ENCODE data around the gene NCOA3.

NCOA3 gene

DNA sequence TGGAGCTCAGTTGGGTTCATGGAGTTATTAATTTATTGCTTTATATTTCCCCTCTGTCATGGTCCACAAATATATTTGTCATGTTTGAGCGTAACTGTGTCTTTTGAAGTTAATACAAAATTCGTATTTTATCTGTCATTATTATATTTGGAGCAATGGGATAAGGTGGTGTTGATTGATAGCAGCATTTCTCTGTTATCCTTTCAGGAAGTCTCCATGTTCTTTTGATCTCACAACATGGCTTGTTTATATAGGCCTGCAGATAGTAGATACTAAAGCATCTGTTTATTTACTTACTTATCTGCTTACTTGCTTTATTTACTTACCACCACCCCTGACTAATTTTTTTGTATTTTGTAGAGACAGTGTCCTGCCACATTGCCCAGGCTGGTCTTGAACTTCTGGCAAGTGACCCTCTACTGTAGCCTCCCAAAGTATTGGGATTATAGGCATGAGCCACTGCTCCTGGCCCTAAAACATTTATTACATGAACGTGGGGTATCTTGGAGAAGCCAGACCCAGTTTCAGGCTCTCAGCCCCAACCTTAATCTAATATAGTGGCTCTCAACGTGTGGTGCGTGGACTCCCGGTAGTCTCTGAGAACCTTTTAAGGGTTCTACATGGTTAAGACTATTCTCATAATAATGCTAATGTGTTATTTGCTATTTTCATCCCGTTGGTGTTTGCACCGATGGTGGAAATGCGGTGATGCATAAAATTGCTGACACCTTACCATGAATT, 104.2 kb downstream of the NCOA3 start:
- no peak for DNase-seq

GRCh38 chr20:47606414-47606982, 104.8 kb downstream of the NCOA3 start:
- DNase-seq: no peak

DNA sequence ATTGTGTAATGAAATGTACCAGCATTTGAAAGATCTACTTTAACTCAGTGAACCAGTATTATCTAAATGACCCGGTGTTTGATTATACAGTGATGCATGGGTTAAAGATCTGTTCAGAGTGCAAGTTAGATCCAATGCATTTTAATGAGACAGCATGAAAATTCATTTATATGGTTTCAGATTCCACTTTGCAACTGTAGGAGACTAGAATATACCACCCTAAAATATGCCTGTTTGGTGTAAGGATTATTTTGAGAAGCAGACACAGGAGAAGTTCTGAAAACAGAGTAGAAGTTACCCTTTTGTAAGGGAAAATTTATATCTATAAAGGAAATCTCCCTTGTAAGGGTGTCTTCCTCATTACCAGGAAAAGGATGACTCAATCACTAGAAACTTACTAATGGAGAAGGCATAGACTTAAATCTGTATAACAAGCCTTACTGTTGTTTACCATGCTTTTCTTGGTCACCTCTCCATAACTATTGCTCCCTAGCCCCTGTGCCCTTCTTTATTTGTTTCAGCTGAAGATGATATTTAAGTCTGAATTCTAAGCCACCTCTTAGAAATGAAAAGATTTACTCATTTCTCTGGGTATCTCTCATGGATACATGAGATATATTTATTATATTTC, 105.4 kb downstream of the NCOA3 start:
- no peak for DNase-seq

DNA sequence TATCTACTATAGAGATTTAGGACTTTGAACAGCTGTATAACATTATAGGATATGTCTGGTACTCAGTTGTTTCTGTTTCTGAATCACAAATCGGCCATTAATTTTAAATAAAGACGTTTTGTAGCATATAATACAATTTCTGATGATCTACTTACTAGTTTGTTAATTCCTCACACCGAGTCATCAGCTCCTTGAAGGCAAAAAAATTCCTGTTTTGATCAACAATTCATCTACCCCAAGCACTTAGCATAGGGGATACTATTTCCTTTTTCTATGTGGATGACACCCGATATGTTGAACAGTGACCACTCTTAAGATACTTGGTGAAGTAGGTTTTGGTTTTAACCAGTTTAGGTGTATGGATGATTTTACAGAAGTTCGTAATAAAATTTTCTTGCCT, 107.3 kb downstream of the NCOA3 start:
- DNase-seq: no peak

- peak; percentile 9 to 42 (median 14) for DNase-seq
Measured at GRCh38 chr20:47610247-47610944, 108.7 kb downstream of the NCOA3 start.

DNA sequence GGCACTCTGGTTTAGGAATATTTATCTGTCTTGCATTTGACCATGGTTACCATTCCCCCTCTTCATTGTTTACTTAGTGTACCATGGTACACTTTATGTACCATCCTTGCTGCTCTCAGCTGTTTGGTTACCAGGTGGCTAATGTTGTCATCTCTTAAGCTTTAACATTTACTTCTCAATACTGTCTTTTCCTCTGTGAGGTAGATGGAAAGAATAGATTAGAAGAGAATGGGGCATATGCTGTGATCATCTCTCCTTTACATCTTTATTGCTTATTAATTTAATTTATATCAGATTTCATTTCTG, 109.2 kb downstream of the NCOA3 start:
- no peak for DNase-seq

- DNase-seq: no peak
Measured at GRCh38 chr20:47611785-47612184, 110.1 kb downstream of the NCOA3 start.

- DNase-seq: no peak
Measured at GRCh38 chr20:47612670-47613069, 111.0 kb downstream of the NCOA3 start.

DNA sequence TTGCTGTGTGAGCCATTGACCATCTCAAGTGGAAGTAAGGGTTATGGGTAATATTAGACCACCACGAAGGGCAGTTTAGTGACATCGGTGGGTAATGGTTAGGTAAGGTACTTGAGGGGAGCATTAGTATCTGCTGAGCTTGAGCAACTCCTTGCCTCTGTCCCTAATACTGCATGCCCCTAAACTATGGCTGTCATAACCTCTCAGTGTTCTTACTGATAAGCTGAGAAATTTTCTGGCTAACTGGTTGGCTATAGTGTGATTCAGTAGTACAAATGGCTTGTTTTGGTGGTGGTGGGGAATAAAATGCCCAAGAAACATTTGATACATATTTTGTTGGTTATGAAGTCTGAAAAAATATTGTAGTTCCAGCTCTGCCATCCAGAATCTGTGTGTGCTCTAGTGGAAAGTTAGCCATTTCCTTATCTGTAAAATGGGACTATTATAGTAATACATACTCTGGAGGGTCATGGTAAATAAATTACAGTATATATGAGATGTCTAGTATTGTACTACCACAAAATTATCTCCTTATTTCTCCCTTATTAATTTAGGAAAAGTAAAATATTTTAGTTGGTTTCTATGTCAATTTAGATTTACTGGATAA, 113.1 kb downstream of the NCOA3 start:
- no peak for DNase-seq

DNA sequence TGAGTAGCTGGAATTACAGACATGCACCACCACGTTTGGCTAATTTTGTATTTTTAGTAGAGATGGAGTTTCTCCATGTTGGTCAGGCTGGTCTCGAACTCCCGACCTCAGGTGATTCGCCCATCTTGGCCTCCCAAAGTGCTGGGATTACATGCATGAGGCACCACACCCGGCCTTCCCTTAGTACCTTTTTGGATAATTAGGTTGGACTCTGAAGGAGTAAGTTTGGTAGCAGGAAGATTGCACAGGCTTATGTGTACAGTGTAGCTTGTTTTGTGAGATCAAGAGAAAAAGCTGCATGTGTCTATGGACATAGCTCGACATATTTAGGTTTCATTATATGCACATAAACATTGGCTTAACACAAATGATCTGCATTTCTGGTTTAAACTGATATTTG, 116.8 kb downstream of the NCOA3 start:
- no peak for DNase-seq

GRCh38 chr20:47620808-47621805, 119.4 kb downstream of the NCOA3 start:
- no peak for DNase-seq

GRCh38 chr20:47622118-47622665, 120.5 kb downstream of the NCOA3 start:
- no peak for DNase-seq

DNA sequence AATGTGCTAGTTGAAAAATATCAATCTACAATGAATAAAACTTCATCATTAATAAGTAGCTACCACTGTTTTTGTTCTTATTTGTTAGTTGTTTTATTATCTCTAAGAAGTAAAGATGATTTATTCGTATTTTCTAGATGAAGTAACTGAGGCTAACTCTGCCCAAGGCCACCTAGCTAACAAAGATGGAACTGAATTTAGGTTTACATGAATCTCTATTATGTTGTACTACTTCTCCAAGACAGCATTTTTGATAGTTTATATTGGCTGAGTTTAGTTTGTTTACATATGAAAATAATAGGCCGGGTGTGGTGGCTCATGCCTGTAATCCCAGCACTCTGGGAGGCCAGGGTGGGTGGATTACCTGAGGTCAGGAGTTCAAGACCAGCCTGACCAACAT, 121.5 kb downstream of the NCOA3 start:
- DNase-seq: no peak

GRCh38 chr20:47627540-47627939, 125.9 kb downstream of the NCOA3 start:
- DNase-seq: no peak

- no peak for DNase-seq
Measured at GRCh38 chr20:47629907-47630306, 128.2 kb downstream of the NCOA3 start.

DNA sequence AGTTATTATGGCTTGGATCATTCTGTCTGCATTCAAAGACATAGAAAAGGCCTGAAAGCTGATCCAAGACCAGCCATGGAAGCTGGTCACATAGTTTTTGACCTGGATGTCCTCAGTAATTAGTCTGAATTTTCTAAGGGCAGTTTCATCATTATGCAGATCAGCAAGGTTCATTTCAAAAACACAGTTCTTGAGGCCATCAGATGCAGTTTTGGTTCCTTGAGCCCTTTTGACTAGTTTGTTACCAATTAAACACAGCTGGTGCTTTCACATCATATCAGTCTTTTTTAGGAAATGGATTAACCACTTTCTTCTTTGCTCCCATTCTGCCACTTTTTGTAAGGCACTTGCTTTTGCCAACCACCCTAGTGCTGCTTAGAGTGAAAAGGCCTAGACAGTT, 129.4 kb downstream of the NCOA3 start:
- no peak for DNase-seq

- no peak for DNase-seq
Measured at GRCh38 chr20:47635256-47635655, 133.6 kb downstream of the NCOA3 start.

- no peak for DNase-seq
Measured at GRCh38 chr20:47638851-47639250, 137.2 kb downstream of the NCOA3 start.

DNA sequence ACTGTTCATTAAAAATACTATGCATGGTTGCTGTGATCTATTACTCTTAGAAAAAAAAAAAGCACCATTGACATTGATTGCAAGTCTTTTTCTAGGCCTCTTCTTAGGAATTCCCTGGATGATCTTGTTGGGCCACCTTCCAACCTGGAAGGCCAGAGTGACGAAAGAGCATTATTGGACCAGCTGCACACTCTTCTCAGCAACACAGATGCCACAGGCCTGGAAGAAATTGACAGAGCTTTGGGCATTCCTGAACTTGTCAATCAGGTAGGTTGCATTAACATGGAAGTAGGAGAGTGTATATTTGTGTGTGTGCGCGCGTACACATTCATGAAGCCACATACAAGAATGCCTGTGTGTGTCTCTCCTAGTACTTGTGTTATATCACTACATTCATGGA, 140.4 kb downstream of the NCOA3 start:
- DNase-seq: no peak

GRCh38 chr20:47642624-47643023, 140.9 kb downstream of the NCOA3 start:
- no peak for DNase-seq

DNA sequence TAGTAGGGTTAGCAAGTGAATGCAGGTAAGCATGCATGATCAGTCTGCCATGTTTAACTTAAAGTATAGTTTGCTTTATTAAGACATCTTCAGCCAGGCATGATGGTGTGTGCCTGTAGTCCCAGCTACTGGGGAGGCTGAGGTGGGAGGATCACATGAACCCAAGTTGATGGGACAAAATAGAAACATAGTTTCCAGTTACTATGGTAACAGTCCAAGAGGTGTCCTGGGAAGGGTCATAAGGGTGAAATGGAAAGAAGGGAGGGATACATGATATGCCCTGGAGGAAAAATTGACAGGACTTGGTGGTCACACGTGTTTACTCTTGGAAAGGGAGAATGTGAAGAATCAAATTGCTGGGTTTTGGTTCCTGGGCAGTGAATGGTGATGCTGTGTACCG, 143.9 kb downstream of the NCOA3 start:
- DNase-seq: no peak

DNA sequence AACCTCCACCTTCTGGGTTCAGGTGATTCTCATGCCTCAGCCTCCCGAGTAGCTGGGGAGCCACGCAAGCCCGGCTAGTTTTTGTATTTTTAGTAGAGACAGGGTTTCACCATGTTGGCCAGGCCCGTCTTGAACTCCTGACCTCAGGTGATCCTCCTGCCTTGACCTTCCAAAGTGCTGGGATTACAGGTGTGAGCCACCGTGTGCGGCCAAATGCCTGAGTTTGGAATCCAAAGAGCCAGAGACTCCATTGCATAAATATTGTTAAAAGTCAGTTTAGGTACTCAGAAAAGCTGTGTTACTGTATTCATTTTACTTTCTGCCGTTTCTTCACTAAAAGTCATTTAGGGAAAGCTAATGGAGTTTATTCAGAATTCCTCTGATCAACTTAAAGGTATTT, 146.3 kb downstream of the NCOA3 start:
- no peak for DNase-seq
